Glutamatergic neuron (in vitro differentiated cells): ENCODE measurements around the gene PPP1R14D. TPM values are rescaled to one million over a fixed set of nuclear protein-coding genes. Genes with fewer than 3 reads are reported as not detected.

Experiments
- DNase-seq: peaks from one replicate; pipeline ENCODE4 v3.0.0; 2022
- H3K27ac Mint-ChIP-seq: one replicate; pipeline ENCODE4 v1.8.0; 2020; ENCODE audit warnings: mild to moderate bottlenecking, mixed read lengths, inconsistent platforms; ENCODE audit not compliant: unreplicated experiment
- H3K27me3 Mint-ChIP-seq: one replicate; pipeline ENCODE4 v1.8.0; 2020; ENCODE audit warnings: mild to moderate bottlenecking, moderate library complexity, mixed read lengths, inconsistent platforms; ENCODE audit not compliant: unreplicated experiment
- H3K36me3 Mint-ChIP-seq: one replicate; pipeline ENCODE4 v1.8.0; 2020; ENCODE audit warnings: mild to moderate bottlenecking, mixed read lengths, inconsistent platforms; ENCODE audit not compliant: unreplicated experiment
- H3K4me1 Mint-ChIP-seq: one replicate; pipeline ENCODE4 v1.8.0; 2020; ENCODE audit warnings: mild to moderate bottlenecking, low read depth, mixed read lengths, inconsistent platforms; ENCODE audit not compliant: unreplicated experiment
- H3K4me3 Mint-ChIP-seq: one replicate; pipeline ENCODE4 v1.8.0; 2020; ENCODE audit warnings: mild to moderate bottlenecking, mixed read lengths, inconsistent platforms; ENCODE audit not compliant: unreplicated experiment
- H3K9me3 Mint-ChIP-seq: one replicate; pipeline ENCODE4 v1.8.0; 2020; ENCODE audit warnings: mild to moderate bottlenecking, moderate library complexity, mixed read lengths, inconsistent platforms; ENCODE audit not compliant: unreplicated experiment
- total RNA-seq: library from RNA; stranded (reverse); fragmentation: NEBNext Ultra II Directional; extraction: Animal tissue kit (Norgen Biotek cat#: 25700); gene quantifications from one replicate; pipeline ENCODE4 v1.2.1, GENCODE V29; 2021; ENCODE audit not compliant: unreplicated experiment
- TF ChIP-seq, protein P1 (sequence below): fragments of 200-600 bp; sonication (generic); IDR thresholded peaks from one replicate; pipeline ENCODE4 v1.5.0; 2021; ENCODE audit not compliant: partially characterized antibody, unreplicated experiment

PPP1R14D gene
- total RNA-seq, 1 donor from 2014 or later: not detected

- no peak overlapping the region for H3K27ac Mint-ChIP-seq
Observed at GRCh38 chr15:40823572-40824343, 4.8 kb downstream of the PPP1R14D start.

GRCh38 chr15:40821195-40821594, 7.3 kb downstream of the PPP1R14D start:
- Mint-ChIP-seq H3K4me1 (no peaks in the 10 kb centered on the region), H3K27me3 (peaks cover 2% of the 10 kb centered on the region), H3K9me3 (no peaks in the 10 kb centered on the region), H3K4me3 (no peak overlapping the region), H3K36me3 (no peaks in the 10 kb centered on the region), H3K27ac (no peak overlapping the region)
- TF ChIP-seq, protein P1, sequence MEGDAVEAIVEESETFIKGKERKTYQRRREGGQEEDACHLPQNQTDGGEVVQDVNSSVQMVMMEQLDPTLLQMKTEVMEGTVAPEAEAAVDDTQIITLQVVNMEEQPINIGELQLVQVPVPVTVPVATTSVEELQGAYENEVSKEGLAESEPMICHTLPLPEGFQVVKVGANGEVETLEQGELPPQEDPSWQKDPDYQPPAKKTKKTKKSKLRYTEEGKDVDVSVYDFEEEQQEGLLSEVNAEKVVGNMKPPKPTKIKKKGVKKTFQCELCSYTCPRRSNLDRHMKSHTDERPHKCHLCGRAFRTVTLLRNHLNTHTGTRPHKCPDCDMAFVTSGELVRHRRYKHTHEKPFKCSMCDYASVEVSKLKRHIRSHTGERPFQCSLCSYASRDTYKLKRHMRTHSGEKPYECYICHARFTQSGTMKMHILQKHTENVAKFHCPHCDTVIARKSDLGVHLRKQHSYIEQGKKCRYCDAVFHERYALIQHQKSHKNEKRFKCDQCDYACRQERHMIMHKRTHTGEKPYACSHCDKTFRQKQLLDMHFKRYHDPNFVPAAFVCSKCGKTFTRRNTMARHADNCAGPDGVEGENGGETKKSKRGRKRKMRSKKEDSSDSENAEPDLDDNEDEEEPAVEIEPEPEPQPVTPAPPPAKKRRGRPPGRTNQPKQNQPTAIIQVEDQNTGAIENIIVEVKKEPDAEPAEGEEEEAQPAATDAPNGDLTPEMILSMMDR: no peak
- DNase-seq: no peak

More at GRCh38 chr15:40823572-40824343, 4.8 kb downstream of the PPP1R14D start:
- Mint-ChIP-seq H3K27me3 (peaks cover 2% of the 10 kb centered on the region), H3K4me1 (no peaks in the 10 kb centered on the region), H3K36me3 (no peaks in the 10 kb centered on the region), H3K9me3 (no peaks in the 10 kb centered on the region), H3K4me3 (no peak overlapping the region)
- TF ChIP-seq, protein P1: no peak
- no peak for DNase-seq

- H3K27ac Mint-ChIP-seq: no peak overlapping the region
- H3K4me3 Mint-ChIP-seq: no peak overlapping the region
- H3K4me1 Mint-ChIP-seq: no peaks in the 10 kb centered on the region
- DNase-seq: no peak
- peaks cover 4% of the 10 kb centered on the region for H3K36me3 Mint-ChIP-seq
- no peaks in the 10 kb centered on the region for H3K27me3 Mint-ChIP-seq
- TF ChIP-seq, protein P1: no peak
- H3K9me3 Mint-ChIP-seq: peaks cover 2% of the 10 kb centered on the region
Observed at GRCh38 chr15:40819048-40819447, 9.5 kb downstream of the PPP1R14D start.

DNA sequence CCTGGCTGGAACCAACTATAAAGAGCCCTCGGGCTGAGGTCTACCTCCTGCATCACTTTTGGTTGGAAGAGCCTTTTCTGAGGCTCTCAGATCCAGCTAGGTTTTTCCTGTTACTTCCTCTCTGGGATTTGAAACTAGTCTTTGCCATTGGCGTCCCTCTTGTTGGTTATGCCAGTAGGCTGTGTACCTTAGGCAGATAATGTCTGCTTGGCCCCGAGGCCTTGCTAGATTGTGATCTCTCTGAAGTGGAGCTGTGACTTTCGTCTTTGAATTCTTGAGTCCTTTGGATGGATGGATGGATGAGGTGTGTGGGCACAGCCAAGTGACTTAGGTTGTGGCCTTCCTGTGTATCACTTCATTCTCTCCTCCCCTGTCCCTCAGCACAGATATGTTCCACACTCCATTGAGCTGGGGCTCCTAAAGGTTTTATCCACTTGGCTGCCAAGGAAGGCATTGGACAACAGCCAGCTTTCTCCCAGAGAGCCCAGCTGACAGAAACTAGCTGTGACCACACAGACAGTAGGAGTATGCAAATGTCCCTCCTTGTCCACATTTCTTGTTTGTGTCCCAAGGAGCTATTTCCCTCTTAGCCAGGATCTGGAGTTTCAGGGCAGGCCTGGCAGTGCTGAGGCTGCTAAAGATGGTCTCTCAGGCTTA, 13.3 kb downstream of the PPP1R14D start:
- TF ChIP-seq, protein P1: no peak
- peaks cover 2% of the 10 kb centered on the region for H3K9me3 Mint-ChIP-seq
- H3K4me1 Mint-ChIP-seq: no peaks in the 10 kb centered on the region
- no peaks in the 10 kb centered on the region for H3K27me3 Mint-ChIP-seq
- DNase-seq: no peak
- H3K27ac Mint-ChIP-seq: no peak overlapping the region
- no peak overlapping the region for H3K4me3 Mint-ChIP-seq
- peaks cover 4% of the 10 kb centered on the region for H3K36me3 Mint-ChIP-seq
